ENCODE results near the gene RAB3GAP2. TPM values are rescaled to one million over a fixed set of nuclear protein-coding genes. Genes with fewer than 3 reads are reported as not detected.
"Not testable (repeated sequence)": the region's sequence is repeated elsewhere in the genome, so short reads cannot be mapped to it uniquely, and the experiment has no call there.

RAB3GAP2 gene
- total RNA-seq, 2 donors from 2014 or later = 43.2 to 51.5 TPM

GRCh38 chr1:220119043-220119512, 153.2 kb downstream of the RAB3GAP2 start:
- DNase-seq (ENCODE audit: low spot score in 2 of 2) (no peak), ATAC-seq (no peak)
- Mint-ChIP-seq H3K27ac (no peak overlapping the region), H3K9me3 (no peaks in the 10 kb centered on the region), H3K36me3 (peaks cover 2 to 9% of the 10 kb centered on the region in 2 donors)

DNA sequence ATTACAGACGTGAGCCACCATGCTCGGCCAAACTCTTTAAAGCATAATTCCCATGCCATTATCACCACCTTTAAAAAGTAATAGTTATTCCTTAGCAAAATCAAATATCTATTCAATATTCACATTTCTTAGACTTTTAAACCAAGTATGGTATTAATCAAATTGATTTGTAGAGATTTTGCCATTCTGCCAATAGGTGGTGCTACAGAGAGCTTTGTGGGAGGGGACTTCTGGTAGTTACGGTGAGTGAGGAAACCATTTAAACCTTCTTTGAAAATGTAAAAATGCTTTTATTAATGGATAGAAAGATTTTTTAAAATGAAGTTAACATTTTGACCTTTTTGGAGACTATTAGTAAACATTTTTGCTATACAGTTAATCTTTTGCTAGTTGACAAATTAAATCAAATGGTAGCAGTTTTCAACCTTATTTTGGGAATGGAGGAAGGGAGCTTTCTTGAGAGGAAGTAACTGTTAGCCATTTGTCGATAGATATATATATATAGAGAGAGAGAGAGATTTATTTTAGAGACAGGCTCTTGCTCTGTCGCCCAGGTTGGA, 159.0 kb downstream of the RAB3GAP2 start:
- DNase-seq (ENCODE audit: low spot score in 2 of 2) (peak in 1 of 2 donors; percentile 23), ATAC-seq (peak; percentile 34 to 48)
- Mint-ChIP-seq H3K27ac (peak overlapping the region in 1 of 2 donors; percentile 50), H3K36me3 (peaks cover 11 to 15% of the 10 kb centered on the region in 2 donors), H3K9me3 (no peaks in the 10 kb centered on the region)

GRCh38 chr1:220112600-220112999, 159.7 kb downstream of the RAB3GAP2 start:
- ATAC-seq; H3K9me3 Mint-ChIP-seq; DNase-seq (ENCODE audit: low spot score in 2 of 2); H3K27ac Mint-ChIP-seq: not testable (repeated sequence)
- H3K36me3 Mint-ChIP-seq = peaks cover 11 to 15% of the 10 kb centered on the region in 2 donors

GRCh38 chr1:220110473-220110872, 161.8 kb downstream of the RAB3GAP2 start:
- peaks cover 11 to 15% of the 10 kb centered on the region in 2 donors for H3K36me3 Mint-ChIP-seq
- ATAC-seq; H3K27ac Mint-ChIP-seq; DNase-seq (ENCODE audit: low spot score in 2 of 2); H3K9me3 Mint-ChIP-seq: not testable (repeated sequence)

DNA sequence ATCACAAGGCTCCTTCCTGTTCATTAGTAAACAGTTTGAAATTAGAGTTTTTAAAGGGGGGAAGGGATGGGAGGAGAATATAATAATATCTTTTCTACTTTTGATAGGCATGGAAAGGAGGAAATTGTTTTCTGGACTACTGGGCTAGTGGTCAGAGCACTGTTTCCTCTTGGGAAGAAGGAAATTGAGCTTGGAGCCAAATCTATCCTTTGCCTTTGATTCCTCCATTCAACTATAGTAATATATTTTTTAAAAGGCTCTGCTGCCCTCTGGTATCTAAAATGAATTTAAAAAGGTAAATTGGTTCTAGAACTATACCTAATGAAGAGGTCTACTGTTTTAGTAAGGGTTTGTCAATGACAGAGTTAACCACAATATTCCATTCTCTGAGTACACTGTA, 172.4 kb downstream of the RAB3GAP2 start:
- no peak for DNase-seq (ENCODE audit: low spot score in 2 of 2)
- no peak for ATAC-seq
- Mint-ChIP-seq H3K36me3 (peaks cover 10 to 11% of the 10 kb centered on the region in 2 donors), H3K9me3 (no peaks in the 10 kb centered on the region), H3K27ac (no peak overlapping the region)

Other genes starting within 250 kb of the RAB3GAP2 start
- 100 to 1,000 TPM; 160 to 192 TPM for gene EPRS1, start 225.9 kb downstream of the RAB3GAP2 start, total RNA-seq
- gene BPNT1, start 182.7 kb downstream of the RAB3GAP2 start, total RNA-seq = 10 to 100 TPM; 27.7 to 37.1 TPM
- 10 to 100 TPM; 66.6 to 78.4 TPM for gene IARS2, start 178.3 kb downstream of the RAB3GAP2 start, total RNA-seq